Embryonic facial prominence (tissue), 1 donor: ENCODE measurements around the gene CS.
"Not testable (repeated sequence)": the region's sequence is repeated elsewhere in the genome, so short reads cannot be mapped to it uniquely, and the experiment has no call there.

ENCODE experiments used
- DNase-seq: peaks from one replicate; pipeline ENCODE4 v3.0.0-alpha.2; 2016; ENCODE audit errors: extremely low spot score

CS gene

DNA sequence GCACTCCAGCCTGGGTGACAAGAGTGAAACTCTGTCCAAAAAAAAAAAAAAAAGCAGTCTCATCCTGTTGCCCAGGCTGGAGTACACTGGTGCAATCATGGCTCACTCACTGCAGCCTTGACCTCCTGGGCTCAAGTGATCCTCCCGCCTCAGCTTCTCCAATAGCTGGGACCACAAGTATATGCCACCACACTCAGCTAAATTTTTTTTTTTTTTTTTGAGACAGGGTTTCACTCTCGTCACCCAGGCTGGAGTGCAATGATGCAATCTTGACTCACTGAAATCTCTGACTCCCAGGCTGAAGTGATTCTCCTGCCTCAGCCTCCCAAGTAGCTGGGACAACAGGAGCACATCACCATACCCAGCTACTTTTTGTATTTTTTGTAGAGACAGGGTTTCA lies 20.9 kb upstream of the CS start:
- DNase-seq: no peak

DNA sequence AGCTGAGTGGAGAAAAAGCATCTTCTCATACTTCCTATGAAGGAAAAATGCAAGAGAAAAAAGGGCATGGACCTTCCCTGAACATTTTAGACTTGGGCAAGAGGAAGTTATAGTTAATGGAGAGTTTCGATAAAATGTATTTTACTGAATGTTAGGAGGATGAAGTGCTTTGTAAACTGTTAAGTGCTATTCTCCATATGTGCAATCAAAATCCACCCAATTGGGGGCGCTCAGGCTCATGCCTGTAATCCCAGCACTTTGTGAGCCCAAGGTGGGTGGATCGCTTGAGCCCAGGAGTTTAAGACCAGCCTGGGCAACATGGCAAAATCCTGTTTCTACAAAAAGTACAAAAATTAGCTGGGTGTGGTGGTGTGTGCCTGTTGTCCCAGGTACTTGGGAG lies 17.5 kb upstream of the CS start:
- DNase-seq: no peak

DNA sequence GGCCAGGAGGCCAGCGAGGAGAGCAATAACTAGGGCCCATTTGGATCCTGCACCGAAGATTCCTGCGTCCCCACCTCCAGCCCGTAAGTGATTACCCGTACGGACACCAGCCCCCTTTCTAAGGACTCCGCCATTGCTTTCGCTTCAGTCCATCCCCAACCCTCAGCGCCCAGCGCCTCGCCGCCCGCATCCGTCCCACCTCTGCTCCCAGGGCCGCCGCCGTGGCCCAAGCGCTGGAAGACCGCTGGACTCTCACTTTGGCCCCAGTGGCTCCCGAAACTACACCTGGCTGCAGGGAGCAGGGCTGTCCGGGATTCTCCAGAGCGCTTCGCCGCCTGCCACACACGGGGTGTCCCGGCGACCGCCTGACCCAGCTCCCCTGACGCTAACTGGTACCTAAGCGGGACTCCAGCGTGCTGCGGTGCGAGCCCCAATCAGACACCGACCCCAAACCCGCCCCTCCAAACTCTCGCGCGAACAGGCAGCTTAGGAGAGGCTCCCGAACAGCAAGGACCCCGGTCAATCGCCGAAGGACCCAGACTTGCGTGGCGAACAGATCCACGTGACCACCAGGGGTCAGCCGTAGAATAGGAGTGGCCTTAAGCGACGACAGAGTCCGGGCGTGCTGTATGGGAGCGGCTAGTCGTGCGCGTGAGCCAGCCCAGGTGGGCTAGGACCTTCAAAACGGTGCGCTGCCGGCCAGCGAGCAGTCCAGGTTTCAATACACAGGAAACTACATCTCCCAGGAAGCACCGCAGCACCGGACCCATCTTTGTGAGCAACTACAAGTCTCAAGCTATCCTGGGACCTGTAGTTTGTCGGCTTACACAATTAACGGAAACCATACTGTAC lies 15.7 kb upstream of the CS start, which contains the start of gene CNPY2:
CNPY2 (minus strand) TSS at position 367 of the 852 bp plus-strand sequence. CDS start 771 bp downstream, outside the sequence.
- DNase-seq: peak; percentile 89

DNA sequence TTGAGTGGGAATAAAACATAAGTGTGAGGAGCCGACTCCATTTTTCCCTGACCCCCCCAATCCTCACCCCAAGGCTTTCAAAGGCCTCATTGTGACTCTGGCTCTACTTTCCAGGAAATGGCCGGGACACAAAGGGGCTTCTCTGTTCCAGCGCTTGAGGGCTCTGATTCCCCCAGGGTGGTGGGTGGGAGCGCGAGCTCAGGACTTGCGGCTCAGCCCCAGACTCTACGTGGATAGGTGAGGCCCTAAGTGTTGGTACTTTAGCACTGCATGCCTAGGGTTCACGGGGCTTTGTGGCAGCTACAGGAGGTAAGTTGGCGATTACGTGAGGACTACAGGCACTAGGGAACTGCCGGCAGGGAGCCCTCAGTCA lies 15.1 kb upstream of the CS start:
- no peak for DNase-seq

DNA sequence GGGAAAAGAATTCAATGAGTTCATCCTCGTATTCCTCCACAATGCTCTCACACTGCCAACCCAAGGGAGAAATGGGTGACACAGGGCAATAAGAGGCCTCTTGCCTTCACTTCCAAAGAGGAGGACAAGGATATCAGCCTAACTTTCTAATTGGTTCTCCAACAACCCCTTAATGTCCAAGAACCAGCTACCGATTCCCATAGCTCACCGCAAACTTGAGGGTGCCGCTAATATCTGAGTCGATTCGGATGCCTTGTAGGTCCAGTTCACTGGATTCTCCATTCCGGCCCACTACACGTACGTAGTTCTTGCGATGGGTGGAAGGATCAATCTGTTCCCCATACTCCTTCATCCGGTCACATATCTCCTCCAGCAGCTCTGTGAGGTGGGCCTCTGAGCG lies 10.9 kb upstream of the CS start:
- no peak for DNase-seq

DNA sequence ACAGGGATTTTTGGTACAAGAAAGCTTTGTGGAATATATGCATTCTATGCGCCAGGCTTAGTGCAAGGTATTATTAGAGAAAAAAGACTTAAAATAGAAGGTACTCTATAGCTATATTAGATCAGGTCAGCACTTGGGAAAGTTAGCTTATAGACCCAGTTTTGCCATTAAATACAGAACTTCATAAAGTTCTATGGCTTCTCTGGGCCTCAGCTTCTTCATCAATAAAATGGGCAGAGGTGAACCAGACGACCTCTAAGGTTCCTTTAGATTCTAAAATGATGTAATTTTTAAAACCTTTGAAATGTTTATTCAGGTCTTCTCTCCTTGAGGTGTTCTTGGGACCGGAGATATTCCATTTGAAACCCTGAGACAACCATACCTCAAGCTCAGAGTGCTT lies 8.6 kb upstream of the CS start:
- no peak for DNase-seq

DNA sequence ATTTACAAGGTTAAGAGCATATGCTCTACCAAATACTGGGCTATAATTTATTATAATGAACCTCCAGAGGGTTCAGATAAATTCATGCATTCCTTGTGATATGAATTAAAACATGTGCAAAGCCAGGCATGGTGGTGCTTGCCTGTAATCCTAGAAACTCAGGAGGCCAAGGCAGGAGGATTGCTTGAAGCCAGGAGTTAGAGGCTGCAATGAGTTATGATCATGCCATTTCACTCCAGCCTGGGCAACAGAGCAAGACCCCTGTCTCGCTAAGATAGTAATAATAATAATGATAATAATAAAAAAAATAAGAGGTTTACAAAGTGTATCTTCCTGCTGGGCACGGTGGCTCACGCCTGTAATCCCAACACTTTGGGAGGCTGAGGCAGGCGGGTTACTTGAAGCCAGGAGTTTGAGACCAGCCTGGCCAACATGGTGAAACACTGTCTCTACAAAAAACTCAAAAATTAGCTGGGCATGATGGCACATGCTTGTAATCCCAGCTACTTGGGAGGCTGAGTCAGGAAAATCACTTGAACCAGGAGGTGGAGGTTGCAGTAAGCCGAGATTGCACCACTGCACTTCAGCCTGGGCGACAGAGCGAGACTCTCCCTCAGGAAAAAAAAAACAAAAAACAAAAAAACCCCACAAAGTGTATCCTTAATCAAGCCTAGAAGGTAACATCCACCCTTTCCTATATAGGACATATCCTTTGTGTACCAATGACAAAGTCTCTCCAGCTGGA lies 7.3 kb upstream of the CS start:
- no peak for DNase-seq

DNA sequence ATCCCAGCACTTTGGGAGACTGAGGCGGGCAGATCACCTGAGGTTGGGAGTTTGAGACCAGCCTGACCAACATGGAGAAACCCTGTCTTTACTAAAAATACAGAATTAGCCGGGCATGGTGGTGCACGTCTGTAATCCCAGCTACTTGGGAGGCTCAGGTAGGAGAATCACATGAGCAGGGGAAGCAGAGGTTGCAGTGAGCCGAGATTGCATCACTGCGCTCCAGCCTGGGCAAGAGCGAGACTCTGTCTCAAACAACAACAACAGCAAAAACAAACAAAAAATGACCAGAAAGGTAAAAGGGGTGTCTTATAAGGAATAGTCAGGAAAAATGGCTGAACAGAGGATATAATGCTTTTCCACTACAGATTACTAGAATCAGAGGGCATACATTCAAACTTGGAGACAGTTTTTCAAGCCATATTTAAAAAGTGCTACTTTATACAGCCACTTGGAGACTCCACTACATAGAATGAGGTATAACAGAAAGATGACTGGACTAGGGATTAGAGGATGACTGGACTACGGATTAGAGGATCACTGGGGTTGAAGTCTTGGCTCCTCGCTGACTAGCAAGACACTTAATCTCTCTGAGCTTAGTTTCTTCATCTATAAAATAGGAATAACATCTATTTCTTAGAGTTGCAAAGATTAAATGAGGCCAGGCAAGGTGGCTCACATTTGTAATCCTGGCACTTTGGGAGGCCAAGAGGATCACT lies 4.9 kb upstream of the CS start:
- no peak for DNase-seq

DNA sequence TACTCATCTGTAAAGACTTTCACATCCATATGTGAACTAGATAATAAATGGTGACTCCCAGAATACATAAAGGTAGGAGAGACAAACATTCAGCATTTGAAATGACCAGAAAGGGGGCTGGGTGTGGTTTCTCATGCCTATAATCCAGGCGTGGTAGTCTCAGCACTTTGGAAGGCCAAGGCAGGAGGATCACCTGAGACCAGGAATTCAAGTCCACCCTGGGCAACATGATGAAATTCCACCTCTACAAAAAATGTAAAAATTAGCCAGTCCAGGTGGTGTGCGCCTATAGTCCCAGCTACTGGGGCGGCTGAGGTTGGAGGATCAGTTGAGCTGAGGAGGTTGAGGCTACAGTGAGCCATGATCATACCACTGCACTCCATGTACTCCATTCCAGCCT lies 4.1 kb upstream of the CS start:
- DNase-seq: no peak

DNA sequence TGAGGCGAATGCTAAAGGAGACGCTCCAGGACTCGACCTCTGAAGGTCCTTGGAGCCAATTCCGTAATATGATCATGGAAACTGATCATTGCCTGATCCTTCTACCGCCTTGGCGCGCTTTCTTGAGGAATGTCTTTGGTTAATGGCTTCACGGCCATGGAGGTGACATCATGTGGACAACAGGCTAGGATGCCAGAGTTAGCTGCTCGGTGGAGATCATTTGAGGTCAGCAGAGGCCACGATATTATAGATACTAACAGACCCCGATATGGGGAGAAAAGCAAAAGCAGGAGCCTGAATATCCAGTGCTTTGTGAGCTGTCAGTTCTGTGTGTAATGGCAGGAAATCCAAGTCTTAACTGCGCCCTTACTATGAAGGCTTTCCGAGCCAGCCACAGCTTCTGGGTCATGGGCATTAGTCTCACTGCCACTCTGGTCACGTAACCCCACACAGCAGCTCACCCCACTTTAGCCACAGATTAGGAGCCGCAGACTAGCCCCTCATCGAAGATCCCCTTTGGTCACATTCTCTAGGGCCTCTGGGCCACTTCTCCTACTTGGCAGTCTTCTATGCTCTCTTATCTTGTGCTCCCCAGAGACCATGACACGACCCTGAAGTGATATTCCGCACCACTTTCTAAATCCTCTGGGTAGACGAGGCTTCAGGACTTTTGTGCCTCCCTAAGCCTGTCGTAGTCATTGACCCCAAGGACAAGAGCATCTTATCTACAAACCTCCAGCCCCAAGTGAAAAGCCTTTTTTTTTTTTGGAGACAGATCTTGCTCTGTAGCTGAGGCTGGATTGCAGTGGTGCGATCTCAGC lies 724 bp upstream of the CS start:
- no peak for DNase-seq

DNA sequence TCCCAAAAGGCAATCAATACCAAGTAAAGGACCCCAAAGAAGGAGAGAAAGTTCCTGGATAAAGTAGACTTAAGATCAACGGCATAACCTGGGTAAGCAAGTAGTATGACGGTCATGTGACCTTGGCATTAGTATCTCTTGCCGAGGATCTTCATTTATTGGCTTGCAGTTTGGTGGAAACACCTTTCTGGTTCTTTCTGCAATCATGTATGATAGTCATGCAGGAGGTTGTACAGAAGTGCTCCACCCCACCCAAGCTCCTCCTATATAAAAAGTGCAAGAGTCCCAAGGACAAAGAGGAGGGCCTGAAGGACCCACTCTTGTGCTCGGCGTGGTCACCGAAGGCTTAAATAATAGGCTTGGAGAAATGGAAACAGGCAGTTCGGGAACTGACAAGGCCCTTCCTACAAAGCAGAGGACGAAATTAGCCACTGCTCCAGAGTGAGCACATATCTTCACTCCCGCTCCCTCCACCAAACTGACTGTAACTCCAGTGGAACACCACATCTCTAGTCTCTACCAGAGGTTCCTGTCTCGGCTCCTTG lies 750 bp downstream of the CS start:
- DNase-seq: no peak

DNA sequence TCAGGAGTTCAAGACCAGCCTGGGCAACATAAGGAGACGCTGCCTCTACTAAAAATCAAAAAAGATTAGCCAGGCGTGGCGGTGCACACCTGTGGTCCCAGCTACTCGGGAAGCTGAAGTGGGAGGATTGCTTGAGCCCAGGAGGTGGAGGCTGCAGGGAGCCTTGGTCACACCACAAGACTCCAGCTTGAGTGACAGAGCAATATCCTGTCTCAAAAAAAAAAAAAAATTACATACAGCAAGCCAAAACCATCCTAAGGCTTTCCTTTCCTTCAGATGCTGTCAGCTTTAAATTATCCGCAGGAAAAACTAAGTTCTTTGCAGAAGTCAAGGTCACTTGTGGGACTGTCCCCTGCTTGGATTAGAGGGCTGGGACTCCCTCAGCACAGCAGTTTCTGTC lies 1.3 kb downstream of the CS start:
- DNase-seq: no peak

DNA sequence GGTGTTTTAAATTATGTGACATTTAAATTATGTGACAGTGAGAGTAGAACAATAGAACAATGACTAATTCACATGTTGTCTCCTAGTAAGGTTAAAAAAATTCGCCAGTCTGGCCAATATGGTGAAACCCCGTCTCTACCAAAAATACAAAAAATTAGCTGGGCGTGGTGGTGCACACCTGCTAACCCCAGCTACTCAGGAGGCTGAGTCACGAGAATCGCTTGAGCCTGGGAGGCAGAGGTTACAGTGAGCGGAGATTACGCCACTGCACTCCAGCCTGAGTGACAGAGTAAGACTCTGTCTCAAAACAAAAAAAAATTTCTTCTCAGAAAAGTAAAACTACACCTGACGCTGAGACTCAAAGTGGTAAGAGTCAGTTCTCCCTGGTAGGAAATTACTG lies 2.7 kb downstream of the CS start:
- DNase-seq: no peak

DNA sequence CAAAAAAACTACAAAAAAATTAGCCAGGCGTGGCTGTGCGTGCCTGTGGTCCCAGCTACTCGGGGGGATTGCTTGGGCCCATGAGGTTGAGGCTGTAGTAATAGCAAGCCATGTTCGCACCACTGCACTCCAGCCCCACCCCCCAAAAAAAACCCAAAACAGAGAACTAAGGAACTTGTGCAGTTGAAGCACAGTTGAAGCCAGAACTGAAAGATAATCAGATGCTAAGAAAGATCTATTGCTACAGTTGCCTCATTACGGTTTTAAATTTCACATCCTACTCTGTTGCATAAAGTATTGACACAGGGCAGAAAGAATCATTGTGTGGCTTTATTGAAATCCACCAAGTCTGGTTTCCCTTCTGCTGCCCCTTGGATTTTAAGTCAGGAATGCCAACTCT lies 3.8 kb downstream of the CS start:
- DNase-seq: no peak

DNA sequence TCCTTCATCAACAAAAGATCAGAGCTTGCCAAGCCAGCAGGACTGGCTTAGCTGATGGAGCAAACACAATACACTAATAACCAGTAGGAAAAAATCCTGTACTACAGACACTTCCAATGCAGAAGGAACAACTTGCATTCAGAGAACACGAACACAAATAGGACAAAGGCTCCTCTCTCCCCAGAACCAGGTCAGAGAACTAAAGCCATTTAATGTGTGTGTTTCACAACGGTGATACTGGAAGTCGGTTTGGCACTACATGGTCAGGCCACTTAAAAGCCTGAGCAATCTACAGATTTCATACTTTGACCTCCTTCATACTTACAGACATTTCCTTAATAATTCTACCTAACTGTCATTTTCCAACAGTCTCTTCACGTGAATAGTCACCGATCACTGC lies 6.3 kb downstream of the CS start:
- DNase-seq: no peak

DNA sequence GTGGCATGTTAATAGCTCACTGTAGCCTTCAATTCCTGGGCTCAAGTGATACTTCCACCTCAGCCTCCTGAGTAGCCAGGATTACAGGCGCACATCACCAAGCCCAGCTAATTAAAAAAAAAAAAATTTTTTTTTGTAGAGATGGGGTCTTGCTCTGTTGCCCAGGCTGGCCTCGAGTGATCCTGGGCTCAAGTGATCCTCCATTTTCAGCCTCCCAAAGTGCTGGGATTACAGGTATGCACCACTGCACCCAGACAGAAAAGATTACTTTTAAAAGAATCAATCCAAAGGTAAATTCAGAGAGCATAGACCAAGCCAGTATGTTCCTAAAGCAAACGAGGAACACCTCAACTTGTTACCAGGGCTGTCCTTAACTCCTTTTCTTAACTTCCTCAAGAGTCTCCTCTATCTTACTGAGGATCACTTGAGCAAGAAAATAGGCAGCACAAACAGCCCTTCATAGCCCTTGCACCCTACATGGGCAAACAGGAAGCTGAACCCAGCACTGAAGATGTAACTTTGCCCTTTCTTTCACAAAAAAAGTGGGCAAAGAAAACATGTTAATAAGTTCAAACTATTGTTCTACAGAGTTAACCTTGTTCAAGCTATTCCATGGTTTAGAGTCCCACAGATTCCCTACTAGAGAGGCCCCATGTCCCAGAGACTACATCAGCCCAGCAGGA lies 11.3 kb downstream of the CS start:
- no peak for DNase-seq

DNA sequence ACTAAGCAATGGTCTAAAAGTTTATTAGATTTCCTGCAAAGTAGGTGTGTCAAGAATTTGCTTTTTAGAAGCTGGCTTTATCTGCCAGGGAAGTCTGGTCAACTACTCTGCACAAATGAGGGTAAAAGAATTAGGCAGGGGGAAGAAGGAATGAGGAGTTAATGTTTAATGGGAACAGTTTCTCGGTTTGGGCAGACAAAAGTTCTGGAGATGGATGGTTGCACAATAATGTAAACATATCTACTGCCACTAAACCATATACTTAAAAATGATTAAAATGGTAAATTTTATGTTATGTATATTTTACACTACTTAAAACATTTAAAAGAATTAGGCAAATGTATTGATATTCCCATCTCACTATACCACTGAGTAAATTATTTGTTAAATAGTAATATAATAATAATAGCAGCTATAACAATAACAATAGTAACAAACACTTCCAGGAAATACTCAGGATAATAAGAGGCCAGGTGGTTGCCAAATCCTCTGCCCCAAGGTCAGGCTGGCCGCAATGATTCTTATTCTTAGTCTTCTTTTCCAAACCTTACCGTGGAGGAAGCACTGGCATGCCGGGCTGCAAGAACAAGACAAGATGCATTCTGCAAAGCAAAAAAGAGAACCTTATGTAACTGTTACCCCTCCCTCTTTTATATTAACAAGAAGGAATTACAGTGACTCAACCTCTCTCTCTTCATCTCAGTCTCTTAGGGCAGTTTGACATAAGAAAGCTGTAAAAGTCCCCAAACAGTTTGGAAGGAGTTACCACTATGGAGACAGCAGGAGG lies 13.9 kb downstream of the CS start:
- no peak for DNase-seq

DNA sequence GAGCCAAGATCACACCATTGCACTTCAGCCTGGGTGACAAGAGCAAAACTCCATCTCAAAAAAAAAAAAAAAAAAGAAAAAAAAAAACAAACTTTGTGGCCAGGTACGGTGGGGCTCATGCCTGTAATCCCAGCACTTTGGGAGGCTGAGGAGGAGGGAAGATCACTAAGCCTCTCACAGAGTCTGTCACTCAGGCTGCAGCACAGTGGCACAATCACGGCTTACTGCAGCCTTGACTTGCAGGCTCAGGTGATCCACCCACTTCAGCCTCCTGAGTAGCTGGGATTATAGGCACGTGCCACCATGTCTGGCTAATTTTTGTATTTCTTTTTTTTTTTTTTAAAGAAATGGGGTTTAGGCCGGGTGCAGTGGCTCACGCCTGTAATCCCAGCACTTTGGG lies 15.9 kb downstream of the CS start:
- not testable (repeated sequence) for DNase-seq

DNA sequence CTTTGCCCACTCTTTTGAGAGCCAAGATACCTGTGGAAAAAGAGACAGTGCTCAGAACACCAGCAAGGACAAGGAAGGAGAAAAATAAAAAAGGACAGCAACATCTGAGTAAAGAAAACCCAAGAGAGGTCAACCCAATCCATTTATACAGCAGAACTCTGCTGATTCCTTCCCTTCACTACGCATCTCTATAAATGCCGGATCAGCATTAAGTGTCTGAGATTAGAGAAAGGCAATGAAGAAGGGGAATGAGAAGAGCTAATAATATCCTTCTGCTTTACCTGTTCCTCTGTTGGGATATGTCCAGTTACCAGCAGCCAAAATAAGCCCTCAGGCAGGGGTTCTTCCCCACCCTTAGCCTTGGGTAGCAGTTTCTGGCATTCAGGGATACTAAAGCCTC lies 17.6 kb downstream of the CS start:
- no peak for DNase-seq

DNA sequence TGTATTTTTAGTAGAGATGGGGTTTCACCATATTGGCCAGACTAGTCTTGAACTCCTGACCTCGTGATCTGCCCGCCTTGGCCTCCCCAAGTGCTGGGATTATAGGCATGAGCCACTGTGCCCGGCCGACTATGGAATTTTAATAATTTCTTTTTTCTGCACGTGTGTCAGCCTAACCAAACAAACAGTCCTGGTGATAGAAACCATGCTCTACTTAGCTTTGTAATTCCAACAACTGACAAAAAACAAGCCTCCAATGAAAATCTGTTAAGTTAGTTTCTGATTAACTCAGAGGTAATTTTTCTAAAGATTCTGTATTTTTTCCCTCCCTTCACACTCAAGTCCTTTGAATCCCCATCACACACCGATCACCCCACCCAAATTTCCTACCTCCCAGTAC lies 18.1 kb downstream of the CS start:
- no peak for DNase-seq
